OCI-LY7 (cell line): ENCODE measurements around the gene SLC17A8.

Experiments used
- CTCF ChIP-seq: fragments of 200-600 bp; sonication (generic); conservative IDR thresholded peaks from 2 replicates; pipeline ENCODE4 v1.5.1; 2014; ENCODE audit warnings: mild to moderate bottlenecking, antibody characterized with exemption, low read length, moderate library complexity, mixed read lengths
- EZH2phosphoT487 ChIP-seq: fragments of 200-600 bp; sonication (generic); IDR thresholded peaks from 2 replicates; pipeline ENCODE4 v1.6.1; 2018; ENCODE audit warnings: low read depth, borderline replicate concordance, mild to moderate bottlenecking, mixed run types, antibody characterized with exemption, low read length, moderate library complexity, mixed read lengths

DNA sequence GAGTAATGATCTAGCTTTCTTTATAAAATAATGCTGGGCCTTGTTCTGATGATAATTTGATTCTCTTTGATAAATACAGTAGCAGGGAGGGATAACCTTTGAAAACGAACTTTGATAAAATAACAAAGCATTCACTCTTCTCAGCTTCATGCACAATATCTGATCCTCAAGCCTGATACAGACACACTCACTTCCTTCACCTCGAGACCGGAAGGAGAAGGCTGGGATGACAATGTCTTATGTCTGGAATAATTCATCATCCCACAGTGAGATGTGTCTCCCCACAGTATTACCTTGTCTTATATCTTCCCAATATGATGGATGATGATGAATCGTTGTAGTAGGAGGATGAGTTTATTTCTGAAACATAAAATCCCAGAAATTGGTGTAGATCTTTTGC lies 101.3 kb downstream of the SLC17A8 start:
- TF ChIP-seq CTCF = no peak
- TF ChIP-seq EZH2phosphoT487 = no peak
